ENCODE measurements around the gene RERE.
"Not testable (repeated sequence)": the region's sequence is repeated elsewhere in the genome, so short reads cannot be mapped to it uniquely, and the experiment has no call there.

RERE gene

DNA sequence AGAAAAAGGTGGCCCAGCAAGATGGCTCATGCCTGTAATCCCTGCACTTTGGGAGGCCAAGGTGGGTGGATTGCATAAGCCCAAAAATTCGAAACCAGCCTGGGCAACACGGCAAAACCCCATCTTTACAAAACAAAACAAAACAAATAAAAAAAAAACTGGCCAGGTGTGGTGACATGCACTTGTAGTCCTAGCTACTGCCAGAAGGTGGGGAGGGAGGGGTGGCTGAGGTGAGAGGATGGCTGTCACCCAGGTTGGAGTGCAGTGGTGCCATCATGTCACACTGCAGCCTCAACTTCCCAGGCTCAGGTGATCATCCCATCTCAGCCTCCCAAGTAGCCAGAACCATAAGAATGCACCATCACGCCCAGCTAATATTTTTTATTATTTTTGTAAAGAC lies 22.8 kb downstream of the RERE start:
- DNase-seq: no peak

DNA sequence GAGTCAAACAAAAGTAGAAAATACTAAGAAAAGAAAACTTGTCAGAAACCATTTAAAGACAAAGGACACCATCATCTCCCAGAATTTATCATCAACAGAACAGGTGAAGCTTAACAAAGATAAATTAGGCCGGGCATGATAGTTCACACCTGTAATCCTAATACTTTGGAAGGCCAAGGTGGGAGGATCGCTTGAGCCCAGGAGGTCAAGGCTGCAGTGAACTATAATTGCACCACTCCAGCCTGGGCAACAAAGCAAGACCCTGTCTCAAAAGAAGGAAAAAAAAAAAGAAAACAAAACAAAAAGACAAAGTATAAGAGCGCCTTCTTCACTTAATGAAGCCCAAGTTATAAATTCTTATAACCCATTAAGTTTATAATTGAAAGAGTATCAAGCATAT lies 25.6 kb downstream of the RERE start:
- no peak for DNase-seq

DNA sequence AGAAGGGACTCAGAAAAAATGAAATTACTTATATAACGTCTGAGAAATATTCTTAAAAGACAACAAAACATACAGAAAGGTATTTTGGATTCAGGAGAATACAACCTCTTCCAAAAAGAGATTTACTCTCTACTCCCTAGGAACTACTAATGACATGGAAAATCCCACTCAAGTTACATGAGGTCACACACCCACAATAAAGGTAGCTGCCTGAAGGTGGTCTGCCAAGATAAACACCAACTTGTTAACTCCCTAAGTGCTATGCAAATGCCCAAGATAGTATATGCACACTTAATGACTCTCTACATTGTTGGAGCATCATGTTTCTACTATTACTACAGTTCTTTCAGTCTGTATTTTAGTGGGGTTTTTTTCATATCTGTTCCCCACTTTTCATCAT lies 26.5 kb downstream of the RERE start:
- DNase-seq: no peak

DNA sequence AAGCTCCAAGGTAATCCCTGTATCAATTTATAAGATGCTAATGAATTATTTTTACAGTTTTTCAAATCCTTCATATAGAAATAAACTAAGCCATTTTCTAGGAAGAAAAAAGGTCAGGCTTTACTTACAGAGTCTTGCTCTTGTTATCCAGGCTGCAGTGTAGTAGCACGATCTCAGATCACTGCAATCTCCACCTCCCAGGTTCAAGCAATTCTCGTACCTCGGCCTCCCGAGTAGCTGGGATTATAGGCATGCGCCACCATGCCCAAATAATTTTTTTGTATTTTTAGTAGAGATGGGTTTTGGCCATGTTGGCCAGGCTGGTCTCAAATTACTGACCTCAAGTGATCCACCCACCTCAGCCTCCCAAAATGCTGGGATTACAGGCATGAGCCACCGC lies 27.0 kb downstream of the RERE start:
- DNase-seq: no peak

DNA sequence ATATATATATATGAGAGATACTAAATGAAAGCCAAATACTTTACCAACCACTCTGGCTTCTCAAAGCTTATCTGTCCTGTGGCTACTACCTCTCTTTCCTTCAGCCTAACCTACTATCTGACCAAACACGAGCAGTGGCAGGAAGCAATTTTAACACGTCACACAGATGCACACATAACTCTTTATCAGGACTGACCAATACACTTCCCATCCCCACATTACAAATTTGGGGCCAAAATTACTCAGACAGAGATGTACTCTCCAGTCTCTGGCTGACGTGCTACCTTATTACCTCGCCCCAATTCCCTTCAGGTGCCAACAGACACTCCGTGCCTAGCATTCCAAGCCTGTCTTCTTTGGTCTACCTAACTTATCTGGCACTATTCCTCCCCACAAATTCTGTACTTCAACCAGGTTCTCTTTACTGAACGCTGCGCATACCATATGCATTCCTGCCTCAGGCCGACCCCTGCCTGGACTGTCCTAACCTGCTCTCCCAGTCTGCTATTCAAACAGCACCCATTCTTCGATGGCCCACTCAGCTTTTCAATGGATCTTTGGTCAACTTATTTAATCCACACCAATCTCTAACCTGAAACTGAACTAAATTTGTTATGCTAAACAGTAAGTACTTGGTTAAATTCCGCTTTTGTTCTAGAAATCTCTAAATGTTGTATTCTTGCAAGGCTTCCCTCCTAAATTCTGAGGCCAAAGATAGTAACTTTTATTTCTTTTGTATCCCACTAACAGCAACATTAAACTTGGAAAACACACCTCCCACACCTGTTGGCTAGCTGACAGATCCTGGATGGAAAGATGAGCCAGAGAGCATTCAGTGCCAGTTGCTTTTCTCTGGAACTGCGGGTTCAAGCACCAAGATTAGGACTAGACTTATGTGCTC lies 27.9 kb downstream of the RERE start:
- no peak for DNase-seq

DNA sequence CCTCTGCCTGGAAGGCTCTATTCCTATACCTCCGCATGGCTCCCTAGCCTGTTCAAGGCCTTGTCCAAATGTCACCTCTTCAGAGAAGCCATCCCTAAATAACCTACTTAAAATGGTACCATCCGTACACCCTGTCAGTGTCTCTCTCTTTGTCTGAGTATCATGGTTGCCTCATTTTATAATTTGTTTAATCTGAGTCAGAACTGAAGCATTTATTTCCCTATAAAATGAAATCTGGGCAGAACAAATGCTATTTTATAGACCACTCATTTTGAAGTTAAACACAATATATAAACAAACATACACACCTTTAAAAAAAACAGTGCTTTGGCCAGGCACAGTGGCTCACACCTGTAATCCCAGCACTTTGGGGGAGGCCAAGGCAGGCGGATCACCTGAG lies 30.2 kb downstream of the RERE start:
- no peak for DNase-seq

DNA sequence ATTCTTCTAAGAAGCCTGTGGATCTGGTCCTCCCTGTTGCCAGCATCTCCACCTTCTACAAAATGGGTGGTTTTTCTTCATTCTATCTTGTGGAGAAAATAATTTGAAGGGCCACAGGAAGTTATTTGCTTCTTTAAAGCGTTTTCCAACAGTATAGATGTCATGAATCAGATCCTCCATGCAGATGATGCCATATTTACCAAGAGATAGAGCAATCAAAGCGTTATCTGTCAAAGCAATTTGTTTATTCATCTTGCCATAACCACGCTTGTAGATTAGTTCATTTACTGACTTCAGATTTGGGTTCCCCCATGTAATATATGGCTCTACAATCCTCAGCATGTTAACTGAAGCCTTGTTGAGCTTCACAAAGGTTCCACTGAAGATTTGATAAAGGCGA lies 31.2 kb downstream of the RERE start:
- DNase-seq: not testable (repeated sequence)

DNA sequence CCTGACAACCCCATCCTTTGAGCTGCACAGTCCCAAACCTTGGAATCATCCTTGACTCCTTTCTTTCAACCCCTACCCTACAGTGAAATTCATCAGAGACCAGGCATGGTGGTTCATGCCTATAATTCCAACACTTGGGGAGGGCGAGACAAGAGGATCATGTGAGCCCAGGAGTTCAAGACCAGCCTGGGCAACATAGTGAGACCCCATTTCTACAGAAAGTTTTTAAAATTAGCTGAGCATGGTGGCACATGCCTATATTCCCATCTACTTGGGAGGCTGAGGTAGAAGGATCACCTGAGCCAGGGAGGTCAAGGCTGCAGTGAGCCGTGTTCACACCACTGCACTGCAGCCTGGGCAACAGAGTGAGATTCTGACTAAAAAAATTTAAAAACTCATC lies 34.5 kb downstream of the RERE start:
- DNase-seq: no peak

DNA sequence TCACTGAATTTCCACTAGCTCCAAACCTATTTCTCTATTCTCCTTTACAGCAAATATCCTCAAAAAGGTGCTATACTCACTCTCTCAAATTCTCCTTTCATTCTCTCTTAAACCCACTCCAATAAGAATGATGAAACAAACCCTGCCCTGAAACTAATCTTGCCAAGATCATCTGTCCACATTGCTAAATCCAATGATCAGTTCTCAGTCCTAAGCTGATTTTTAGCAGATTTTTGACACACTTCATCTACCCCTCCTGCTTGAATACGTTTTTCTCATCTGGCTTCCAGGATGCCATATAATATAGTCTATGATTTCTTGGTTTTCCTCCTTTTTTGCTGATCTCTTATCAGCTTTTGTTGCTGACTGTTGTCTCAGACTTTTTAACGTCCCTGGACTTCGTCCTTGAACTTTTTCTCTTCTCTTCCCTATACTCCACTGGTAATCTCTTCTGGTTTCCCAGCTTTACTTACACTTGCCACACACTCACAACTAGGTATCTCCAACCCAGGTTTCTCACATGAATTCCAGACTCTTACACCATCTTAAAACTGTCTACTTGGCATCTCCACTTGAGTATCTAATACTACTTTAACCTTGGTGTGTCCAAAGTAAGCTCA lies 35.3 kb downstream of the RERE start:
- DNase-seq: no peak

DNA sequence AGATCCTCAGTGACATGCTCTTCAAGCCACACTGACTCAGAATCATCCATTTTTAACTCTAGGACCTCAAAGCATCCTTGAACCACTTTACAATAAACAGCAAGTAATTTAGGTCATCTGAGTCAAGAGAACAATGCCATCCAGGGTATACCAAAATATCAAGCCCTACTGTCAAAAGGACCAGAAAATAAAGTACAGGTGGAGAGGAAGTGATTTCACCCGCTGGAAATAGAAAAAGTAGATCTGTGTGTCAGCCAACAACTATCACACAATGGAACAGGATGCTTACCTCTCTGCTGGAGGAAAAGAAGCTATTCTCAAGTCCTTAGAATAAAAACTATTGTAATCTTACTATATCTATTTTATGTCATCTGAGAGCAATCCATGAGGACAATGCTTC lies 37.0 kb downstream of the RERE start:
- no peak for DNase-seq

DNA sequence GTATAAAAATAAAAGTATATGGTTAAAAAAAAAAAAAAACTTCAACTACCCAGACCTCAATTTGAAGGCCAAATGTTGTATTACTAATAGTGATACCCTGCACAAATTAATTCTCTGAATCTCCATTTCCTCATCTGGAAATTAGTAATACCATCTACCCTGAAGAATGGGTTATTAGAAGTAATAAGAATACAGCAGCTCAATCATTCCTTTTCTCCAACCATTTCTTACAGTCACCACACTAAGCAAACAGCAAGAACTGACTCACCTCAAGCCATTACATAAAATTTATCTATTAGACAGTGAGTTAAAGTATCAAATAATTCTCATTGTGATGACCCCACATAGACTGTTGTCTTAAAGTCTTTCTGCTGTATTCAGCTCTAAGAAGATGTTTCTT lies 39.6 kb downstream of the RERE start:
- DNase-seq: no peak

DNA sequence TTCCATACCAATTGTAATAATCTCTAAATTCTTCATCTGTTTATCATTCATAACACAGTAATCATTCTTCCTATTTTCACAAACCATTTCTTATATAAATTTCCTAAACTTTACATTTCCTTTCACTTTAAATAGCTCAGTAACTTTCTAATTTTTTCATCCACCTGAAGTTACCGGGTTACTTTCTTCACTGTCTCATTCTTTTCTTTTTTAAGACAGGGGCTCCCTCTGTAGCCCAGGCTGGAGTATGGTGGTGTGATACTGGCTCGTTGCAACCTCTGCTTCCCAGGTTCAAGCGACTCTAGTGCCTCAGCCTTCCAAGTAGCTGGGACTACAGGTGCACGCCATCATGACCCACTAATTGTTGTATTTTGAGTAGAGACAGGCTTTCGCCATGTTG lies 41.3 kb downstream of the RERE start:
- DNase-seq: no peak

DNA sequence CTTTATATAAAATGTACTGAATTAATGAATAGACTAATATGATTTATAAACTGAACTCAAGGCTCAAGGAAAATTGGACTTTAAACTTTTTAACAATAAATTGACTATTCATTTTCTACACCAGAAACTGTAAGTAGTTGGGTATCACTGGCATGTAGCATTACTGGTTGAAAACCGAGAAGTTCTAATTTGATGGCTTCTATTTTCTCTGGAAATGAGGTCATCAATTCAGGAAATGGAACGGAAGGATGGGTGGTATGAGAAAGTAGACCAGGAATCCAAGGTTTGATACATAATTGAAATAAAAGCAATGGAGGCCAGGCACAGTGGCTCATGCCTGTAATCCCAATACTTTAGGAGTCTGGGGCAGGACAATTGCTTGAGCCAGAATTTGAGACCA lies 50.4 kb downstream of the RERE start:
- DNase-seq: no peak

DNA sequence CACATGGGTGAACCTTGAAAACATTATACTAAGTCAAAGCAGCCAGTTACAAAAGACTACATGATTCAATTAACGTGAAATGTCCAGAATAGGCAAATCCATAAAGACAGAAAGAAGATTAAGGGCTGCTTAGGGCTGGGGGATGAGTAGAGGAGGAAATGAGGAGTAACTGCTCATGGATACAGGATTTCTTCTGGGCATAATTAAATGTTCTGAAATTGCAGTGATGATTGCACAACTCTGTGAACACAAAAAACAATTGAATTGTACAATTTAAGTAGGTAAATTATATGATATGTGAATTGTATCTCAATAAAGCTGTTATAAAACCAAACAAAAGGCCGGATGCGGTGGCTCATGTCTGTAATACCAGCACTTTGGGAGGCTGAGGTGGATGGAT lies 52.2 kb downstream of the RERE start:
- no peak for DNase-seq

DNA sequence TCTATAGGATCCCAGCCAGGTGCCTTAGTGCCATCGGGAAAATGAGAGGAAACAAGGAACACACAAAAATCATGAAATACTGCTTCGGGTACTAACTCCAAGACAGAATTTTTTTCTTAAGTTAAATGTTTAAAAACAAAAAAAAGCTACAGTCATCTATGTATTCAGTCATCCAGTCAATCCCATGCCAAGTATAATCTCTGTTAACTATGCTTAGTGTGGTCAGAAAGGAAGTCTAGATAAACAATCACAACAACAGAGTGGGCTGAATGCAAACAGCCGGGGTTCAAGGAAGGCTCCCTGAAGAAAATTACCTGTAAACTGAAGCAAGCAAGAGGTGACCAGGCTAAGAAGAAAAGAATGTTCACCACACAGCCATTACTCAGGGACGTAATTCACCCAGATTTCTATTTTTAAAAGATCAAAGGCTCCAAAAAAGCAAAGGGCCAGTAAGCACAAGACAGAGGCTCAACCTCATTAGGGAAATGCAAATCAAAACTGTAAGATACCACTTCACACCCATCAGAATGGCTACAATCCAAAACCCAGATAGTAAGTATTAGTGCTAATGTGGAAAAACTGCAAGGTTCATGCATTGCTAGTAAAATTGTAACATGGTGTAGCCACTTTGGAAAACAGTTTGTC lies 53.0 kb downstream of the RERE start:
- DNase-seq: no peak

DNA sequence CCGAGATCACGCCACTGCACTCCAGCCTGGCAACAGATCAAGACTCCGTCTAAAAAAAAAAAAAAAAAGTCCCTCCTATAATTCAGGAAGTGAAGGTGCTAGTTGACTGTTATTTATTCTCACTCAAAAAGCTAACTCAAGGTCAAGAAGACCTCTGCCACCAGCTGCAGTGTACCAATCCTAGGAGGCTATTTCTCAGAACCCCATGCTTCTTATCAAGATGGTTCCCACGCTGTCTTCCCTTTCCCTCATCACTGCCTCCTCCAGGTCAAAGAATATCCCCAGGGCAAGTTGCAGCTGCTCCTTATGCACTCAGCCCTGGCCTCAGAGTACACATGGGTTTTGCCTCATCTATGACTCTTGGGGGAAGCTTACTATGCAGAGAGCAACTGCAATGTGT lies 53.6 kb downstream of the RERE start:
- DNase-seq: no peak

DNA sequence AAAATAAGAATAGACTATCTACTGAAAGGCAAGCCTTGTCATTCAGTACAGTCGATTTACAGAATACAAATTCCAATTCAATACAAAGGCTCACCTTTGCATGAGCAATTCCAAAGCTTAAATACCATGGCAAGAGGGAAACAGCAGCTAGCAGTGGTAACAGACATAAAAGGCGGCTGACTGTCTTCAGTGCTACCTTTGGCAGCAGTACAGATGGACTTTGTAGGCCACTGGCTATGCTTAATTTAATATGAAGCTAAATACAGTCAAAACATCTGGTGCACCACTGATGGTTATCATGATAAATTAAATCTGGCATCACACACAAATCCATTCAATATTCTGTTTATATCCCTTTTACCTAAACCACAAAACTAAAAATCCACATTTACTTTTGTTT lies 62.4 kb downstream of the RERE start:
- DNase-seq: no peak

DNA sequence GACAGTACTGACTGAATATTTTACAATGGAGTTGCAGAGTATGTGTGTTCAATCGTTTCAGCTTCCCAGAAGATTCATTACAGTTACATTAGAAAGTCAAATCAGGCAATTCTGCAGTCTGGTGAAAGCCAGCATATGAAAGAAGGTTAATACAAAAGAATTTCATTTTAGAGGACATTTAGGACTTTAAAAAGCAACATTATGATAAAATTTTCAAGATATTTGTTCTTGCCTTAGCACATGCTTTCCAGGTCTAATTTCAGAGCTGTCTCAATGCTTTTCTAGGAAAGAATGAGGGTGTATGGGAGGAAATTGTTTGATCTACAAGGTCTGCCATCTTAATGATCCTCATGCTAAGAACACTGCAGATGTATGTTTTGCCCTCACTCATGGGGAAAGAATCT lies 63.2 kb downstream of the RERE start:
- no peak for DNase-seq

DNA sequence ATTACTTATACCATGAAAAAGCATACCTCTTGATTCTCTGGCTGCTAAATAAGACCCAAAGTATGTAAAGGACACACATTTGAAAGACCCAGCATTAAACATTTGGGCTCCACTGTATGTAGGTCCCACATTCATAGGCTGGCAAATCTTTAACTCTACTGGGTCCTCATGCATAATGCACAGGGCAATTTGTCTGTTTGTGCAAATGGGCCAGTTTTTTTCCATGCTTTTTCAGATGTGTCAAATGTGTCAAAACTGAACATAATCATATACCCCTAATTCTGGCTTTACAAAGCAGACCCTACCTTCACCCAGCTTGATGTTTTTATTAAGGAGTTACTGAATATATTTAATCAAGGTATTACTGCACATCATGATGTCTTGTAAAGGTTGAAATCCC lies 63.7 kb downstream of the RERE start:
- no peak for DNase-seq

DNA sequence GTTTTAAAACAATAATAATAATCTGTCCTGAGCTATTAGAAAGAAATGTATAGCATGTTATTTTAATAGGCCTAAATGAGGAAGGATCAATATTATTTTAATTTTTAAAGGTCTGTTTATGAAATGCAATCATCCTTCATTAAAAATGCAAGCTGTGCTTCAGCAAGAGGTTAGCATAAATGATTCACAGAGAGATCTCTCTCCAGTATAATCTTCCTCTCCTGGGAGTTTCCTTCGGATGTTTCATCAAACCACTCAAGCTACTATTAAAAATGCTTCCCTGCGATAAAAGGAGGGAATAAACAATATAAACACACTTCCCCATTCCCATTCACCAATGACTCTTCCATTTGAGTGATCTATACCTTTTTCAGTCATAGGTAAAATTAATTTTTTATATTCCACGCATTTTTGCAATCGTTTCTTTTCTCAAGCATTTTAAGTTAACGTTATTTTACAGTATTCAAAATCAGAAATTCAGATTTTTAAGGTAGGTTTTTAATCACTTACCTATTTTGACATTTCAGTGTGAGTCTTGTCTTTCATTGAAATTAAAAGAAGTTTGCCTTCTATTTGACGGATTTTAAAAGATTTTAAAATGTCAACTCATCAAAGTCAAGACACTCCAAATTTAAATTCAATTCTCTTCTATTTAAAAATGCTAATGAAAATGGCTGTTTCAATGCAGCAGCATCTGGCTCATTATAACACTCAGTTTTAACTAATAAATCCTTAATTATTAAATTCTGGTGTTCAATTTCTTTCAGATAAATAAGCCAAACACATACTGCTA lies 64.3 kb downstream of the RERE start:
- DNase-seq: no peak

DNA sequence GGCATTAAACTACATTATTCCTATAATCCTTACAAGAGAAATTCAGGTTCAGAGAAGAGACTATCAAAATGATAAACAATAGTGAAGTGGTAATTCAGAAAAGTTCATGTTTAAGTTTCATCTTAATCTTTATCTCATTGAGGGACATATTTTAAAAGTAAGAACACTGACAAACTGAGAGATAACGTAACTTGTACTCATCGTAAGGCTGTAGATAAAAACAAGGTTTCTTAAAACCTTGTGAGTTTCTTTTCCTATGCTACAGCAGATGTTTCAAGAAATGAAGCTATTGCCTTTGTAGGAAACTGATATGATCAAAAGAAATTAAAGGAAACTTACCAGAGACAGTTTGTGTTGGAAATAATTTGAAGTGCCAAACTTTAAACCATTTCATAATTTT lies 65.0 kb downstream of the RERE start:
- no peak for DNase-seq

DNA sequence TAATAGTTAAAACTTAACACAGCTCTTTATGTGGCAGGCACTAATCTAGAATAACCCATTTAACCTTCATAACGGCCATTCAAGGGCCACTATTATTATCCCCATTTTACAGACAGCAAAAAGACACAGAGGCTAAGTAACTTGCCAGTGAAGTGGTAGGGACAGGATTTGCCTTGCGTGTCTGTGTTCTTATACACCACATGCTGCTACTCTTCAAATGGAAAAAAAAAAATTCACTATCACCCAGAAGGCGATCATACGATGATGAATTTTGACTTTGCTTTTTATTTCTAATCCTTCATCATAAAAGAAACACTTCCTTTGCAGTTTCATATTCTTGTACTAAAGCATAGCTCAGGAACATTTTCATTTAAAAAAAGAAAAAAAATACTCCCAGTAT lies 65.5 kb downstream of the RERE start:
- DNase-seq: no peak

Data from CD4-positive, alpha-beta T cell treated with Interleukin-15 for 1 hour (primary cell).